OCI-LY7 (cell line): Measurements from ENCODE around the gene JDP2. TPM values are rescaled to one million over a fixed set of nuclear protein-coding genes. Genes with fewer than 3 reads are reported as not detected.

Source experiments
- BruUV-seq: library from RNA; stranded (reverse); fragments of 400-500 nt; replicated peaks from 2 replicates; lab custom pipeline; 2021; lab: Mats Ljungman, UMichigan
- CTCF ChIA-PET: fragments of 300-600 bp; sonication (Branson Sonifier 250); formaldehyde crosslinking; loops from one replicate; lab custom pipeline; 2022; ENCODE audit warnings: antibody characterized with exemption; ENCODE audit not compliant: unreplicated experiment; lab: Charles Lee
- POLR2A ChIA-PET: fragments of 300-600 bp; sonication (Branson Sonifier 250); formaldehyde crosslinking; loops from one replicate; lab custom pipeline; 2022; ENCODE audit warnings: antibody characterized with exemption; lab: Charles Lee
- DNase-seq: peaks from one replicate; pipeline ENCODE4 v3.0.0-alpha.2; 2015; ENCODE audit warnings: low spot score
- H2AFZ ChIP-seq: fragments of 200-600 bp; sonication (generic), shearing (Covaris generic); 2 replicates; pipeline ENCODE4 v1.6.1; 2014; ENCODE audit warnings: mild to moderate bottlenecking, antibody characterized with exemption, low read length, moderate library complexity
- H3K27ac ChIP-seq: fragments of 200-600 bp; sonication (generic); 2 replicates; pipeline ENCODE4 v1.5.1; 2014; ENCODE audit warnings: mixed run types, low read depth, mild to moderate bottlenecking, moderate library complexity, low read length, inconsistent platforms; ENCODE audit not compliant: poor library complexity, severe bottlenecking
- H3K36me3 ChIP-seq: fragments of 200-600 bp; sonication (generic); 2 replicates; pipeline ENCODE4 v1.6.1; 2014; ENCODE audit warnings: mild to moderate bottlenecking, antibody characterized with exemption, low read length, moderate library complexity, mixed read lengths; ENCODE audit not compliant: insufficient read depth
- H3K4me1 ChIP-seq: fragments of 200-600 bp; sonication (generic); 2 replicates; pipeline ENCODE4 v1.5.1; 2014; ENCODE audit warnings: mild to moderate bottlenecking, low read length; ENCODE audit not compliant: insufficient read depth, poor library complexity, severe bottlenecking
- H3K4me2 ChIP-seq: fragments of 200-600 bp; sonication (generic); 2 replicates; pipeline ENCODE4 v1.6.1; 2014; ENCODE audit warnings: mild to moderate bottlenecking, low read length
- H3K4me3 ChIP-seq: fragments of 200-600 bp; sonication (generic); 2 replicates; pipeline ENCODE4 v1.5.1; 2014; ENCODE audit warnings: mild to moderate bottlenecking, low read depth, low read length; ENCODE audit not compliant: poor library complexity, severe bottlenecking
- H3K79me2 ChIP-seq: fragments of 200-600 bp; sonication (generic); 2 replicates; pipeline ENCODE4 v1.6.1; 2016; ENCODE audit warnings: low read depth, mild to moderate bottlenecking, low read length, moderate library complexity, mixed read lengths; ENCODE audit not compliant: insufficient read depth
- H3K9me2 ChIP-seq: fragments of 200-600 bp; sonication (generic); 2 replicates; pipeline ENCODE4 v1.6.1; 2016; ENCODE audit warnings: mild to moderate bottlenecking, low read length, mixed read lengths; ENCODE audit not compliant: insufficient read depth
- H3K9me3 ChIP-seq: fragments of 200-600 bp; sonication (generic); 2 replicates; pipeline ENCODE4 v1.6.1; 2014; ENCODE audit warnings: mild to moderate bottlenecking, mixed run types, low read length, mixed read lengths
- H4K20me1 ChIP-seq: fragments of 200-600 bp; sonication (generic); 2 replicates; pipeline ENCODE4 v1.6.1; 2014; ENCODE audit warnings: mild to moderate bottlenecking, antibody characterized with exemption, low read length, moderate library complexity, mixed read lengths; ENCODE audit not compliant: insufficient read depth
- CTCF ChIP-seq: fragments of 200-600 bp; sonication (generic); conservative IDR thresholded peaks from 2 replicates; pipeline ENCODE4 v1.5.1; 2014; ENCODE audit warnings: mild to moderate bottlenecking, antibody characterized with exemption, low read length, moderate library complexity, mixed read lengths
- EZH2phosphoT487 ChIP-seq: fragments of 200-600 bp; sonication (generic); IDR thresholded peaks from 2 replicates; pipeline ENCODE4 v1.6.1; 2018; ENCODE audit warnings: low read depth, borderline replicate concordance, mild to moderate bottlenecking, mixed run types, antibody characterized with exemption, low read length, moderate library complexity, mixed read lengths
- intact Hi-C: fragments of 100-400 bp; cut with micrococcal nuclease; formaldehyde crosslinking; loops from one replicate; pipeline ENCODE4 v1.10.0; 2022; ENCODE audit not compliant: unreplicated experiment
- total RNA-seq, 2 experiments: library from RNA; depleted of rRNA in 1 of 2; stranded (reverse); fragments of >200 nt in 1 of 2; shearing (Covaris generic) in 1 of 2; gene quantifications; 2 replicates each; pipeline ENCODE4 v1.2.3, GENCODE V29; 2014 to 2022

JDP2 gene
- total RNA-seq, 2 experiments from 2014 or later = 45.7 to 62.7 TPM

- Histone ChIP-seq H3K4me2 (peak overlapping the region; percentile 62), H3K79me2 (peaks cover 40% of the 10 kb centered on the region; the same call in 1 of the 2 replicates), H2AFZ (no peak overlapping the region; the same call in 1 of the 2 replicates), H3K9me2 (no peaks in the 10 kb centered on the region), H3K36me3 (peaks cover 83% of the 10 kb centered on the region), H4K20me1 (no peaks in the 10 kb centered on the region), H3K4me3 (peak overlapping the region; percentile 50), H3K9me3 (no peaks in the 10 kb centered on the region), H3K4me1 (peaks cover 95% of the 10 kb centered on the region), H3K27ac (peak overlapping the region; percentile 98)
- BruUV-seq = TSS peak; percentile 62
- no peak for DNase-seq
- TF ChIP-seq EZH2phosphoT487 = no peak
- no peak for TF ChIP-seq CTCF
- POLR2A ChIA-PET = interaction anchor here (0.9 to 2.6 kb wide), 6 partner anchors 10 to 106 kb away, joined by 3 to 12 read pairs (median 4); no protein-coding TSS in a partner anchor
- CTCF ChIA-PET = interaction anchor here (0.6 to 1.2 kb wide), 2 partner anchors 41 to 45 kb away, joined by 3 to 4 read pairs; no protein-coding TSS in a partner anchor
- intact Hi-C loops = loop anchor here (1.0 to 2.0 kb wide), 4 partner anchors 18 to 221 kb away; no protein-coding TSS in a partner anchor
These were observed 41.9 kb downstream of the JDP2 start for GRCh38 chr14:75469606-75470237.

- Histone ChIP-seq H3K9me3 (no peaks in the 10 kb centered on the region), H4K20me1 (no peaks in the 10 kb centered on the region), H3K4me1 (peaks cover 93% of the 10 kb centered on the region), H3K79me2 (peaks cover 34% of the 10 kb centered on the region; the same call in 1 of the 2 replicates), H3K27ac (peak overlapping the region; percentile 98), H3K4me2 (peak overlapping the region; percentile 62), H3K36me3 (peaks cover 82% of the 10 kb centered on the region), H3K4me3 (peak overlapping the region; percentile 36), H3K9me2 (no peaks in the 10 kb centered on the region), H2AFZ (no peak overlapping the region)
- CTCF ChIA-PET = interaction anchor here (1.2 kb wide), 1 partner anchor 45 kb away, joined by 3 read pairs; no protein-coding TSS in a partner anchor
- TF ChIP-seq CTCF (no peak), EZH2phosphoT487 (no peak)
- peak; percentile 98 for DNase-seq
- intact Hi-C loops = loop anchor here (1.0 to 2.0 kb wide), 4 partner anchors 17 to 222 kb away; no protein-coding TSS in a partner anchor
- BruUV-seq = no TSS peak
- POLR2A ChIA-PET = interaction anchor here (0.7 to 2.6 kb wide), 7 partner anchors 10 to 42 kb away, joined by 3 to 12 read pairs (median 4); no protein-coding TSS in a partner anchor
These were observed 42.5 kb downstream of the JDP2 start for GRCh38 chr14:75470238-75470797.
